ENCODE measurements around the gene GTPBP3. TPM values are rescaled to one million over a fixed set of nuclear protein-coding genes. Genes with fewer than 3 reads are reported as not detected.

The GTPBP3 gene
- total RNA-seq, 1 experiment from 2014 or later, result 53.2 TPM

DNA sequence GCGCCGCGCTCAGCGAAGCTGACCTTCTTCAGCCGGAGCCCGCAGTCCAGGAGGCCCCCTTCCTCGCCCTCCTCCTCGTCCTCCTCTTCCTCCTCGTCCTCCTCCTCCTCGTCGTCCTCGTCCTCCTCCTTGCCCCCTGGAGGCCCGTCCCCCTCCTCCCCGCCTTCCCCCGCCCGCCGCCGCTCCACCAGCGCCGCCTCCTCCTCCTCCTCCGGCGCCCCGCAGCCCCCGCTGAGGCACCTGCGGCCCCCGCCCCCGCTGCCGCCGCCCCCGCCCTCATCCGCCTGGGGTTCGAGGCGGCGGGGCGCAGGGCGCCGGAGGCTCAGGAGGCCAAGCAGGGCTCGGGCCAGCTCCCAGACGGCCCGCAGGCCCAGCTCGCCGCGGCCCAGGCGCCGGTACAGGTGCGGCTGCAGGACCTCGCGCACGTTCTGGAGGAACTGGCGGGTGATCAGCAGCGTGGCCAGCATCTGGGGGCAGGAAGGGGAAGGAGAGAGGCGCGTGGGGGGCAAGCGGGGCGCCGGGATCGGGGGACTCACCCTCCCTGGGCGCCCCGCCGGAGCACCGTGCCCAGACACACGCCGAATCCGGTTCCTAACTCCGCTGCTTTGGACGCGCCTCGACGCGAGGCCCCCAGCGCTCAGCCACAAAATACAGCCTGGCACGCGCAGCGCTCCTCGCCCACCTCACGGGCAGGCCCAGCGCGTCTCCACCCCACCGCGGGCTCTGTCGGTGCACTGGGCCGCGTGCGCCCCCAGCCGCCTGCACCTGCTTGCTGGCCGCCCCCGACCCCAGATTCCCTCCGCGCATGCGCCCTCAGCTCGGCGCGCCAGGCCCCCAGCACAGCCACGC is 8.6 kb upstream of the GTPBP3 start:
- CTCF ChIA-PET, result no interaction called here
- Histone ChIP-seq H3K4me1 (ENCODE audit: insufficient read depth, low read length, poor library complexity, severe bottlenecking) (no peaks in the 10 kb centered on the region), H3K9me3 (ENCODE audit: low read depth, low read length, poor library complexity, severe bottlenecking) (no peaks in the 10 kb centered on the region), H3K27me3 (replicated peaks; ENCODE audit: insufficient read depth, low read depth, low read length, poor library complexity) (no peaks in the 10 kb centered on the region), H3K4me3 (ENCODE audit: low read depth, low read length, poor library complexity, severe bottlenecking) (no peak overlapping the region), H3K36me3 (ENCODE audit: insufficient read depth, low read length, poor library complexity, severe bottlenecking) (peaks cover 18% of the 10 kb centered on the region), H3K27ac (ENCODE audit: low read depth, low read length, poor library complexity, severe bottlenecking) (no peak overlapping the region)
- POLR2A ChIA-PET (ENCODE audit: low non-redundant PET), result no interaction called here
- no peak for DNase-seq (ENCODE audit: low spot score)
- no TSS peak for BruUV-seq (replicated peaks)
- intact Hi-C loops (cut with micrococcal nuclease; ENCODE audit: unreplicated experiment), result no loop called here
- TF ChIP-seq, protein P1, sequence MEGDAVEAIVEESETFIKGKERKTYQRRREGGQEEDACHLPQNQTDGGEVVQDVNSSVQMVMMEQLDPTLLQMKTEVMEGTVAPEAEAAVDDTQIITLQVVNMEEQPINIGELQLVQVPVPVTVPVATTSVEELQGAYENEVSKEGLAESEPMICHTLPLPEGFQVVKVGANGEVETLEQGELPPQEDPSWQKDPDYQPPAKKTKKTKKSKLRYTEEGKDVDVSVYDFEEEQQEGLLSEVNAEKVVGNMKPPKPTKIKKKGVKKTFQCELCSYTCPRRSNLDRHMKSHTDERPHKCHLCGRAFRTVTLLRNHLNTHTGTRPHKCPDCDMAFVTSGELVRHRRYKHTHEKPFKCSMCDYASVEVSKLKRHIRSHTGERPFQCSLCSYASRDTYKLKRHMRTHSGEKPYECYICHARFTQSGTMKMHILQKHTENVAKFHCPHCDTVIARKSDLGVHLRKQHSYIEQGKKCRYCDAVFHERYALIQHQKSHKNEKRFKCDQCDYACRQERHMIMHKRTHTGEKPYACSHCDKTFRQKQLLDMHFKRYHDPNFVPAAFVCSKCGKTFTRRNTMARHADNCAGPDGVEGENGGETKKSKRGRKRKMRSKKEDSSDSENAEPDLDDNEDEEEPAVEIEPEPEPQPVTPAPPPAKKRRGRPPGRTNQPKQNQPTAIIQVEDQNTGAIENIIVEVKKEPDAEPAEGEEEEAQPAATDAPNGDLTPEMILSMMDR (conservative IDR thresholded peaks at IDR 0.05; ENCODE audit: low read depth, low read length), result no peak
- TF ChIP-seq EZH2 (IDR thresholded peaks at IDR 0.05; ENCODE audit: borderline replicate concordance, low read depth, low read length, poor library complexity, severe bottlenecking), result no peak

- no peak overlapping the region for H3K4me3 ChIP-seq (ENCODE audit: low read depth, low read length, poor library complexity, severe bottlenecking)
- ChIA-PET POLR2A (ENCODE audit: low non-redundant PET) (no interaction called here), CTCF (no interaction called here)
- no peak for DNase-seq (ENCODE audit: low spot score)
- no peaks in the 10 kb centered on the region for H3K27me3 ChIP-seq (replicated peaks; ENCODE audit: insufficient read depth, low read depth, low read length, poor library complexity)
- no peaks in the 10 kb centered on the region for H3K4me1 ChIP-seq (ENCODE audit: insufficient read depth, low read length, poor library complexity, severe bottlenecking)
- no peaks in the 10 kb centered on the region for H3K9me3 ChIP-seq (ENCODE audit: low read depth, low read length, poor library complexity, severe bottlenecking)
- intact Hi-C loops (cut with micrococcal nuclease; ENCODE audit: unreplicated experiment), result no loop called here
- no TSS peak for BruUV-seq (replicated peaks)
- H3K36me3 ChIP-seq (ENCODE audit: insufficient read depth, low read length, poor library complexity, severe bottlenecking), result peaks cover 15% of the 10 kb centered on the region
- H3K27ac ChIP-seq (ENCODE audit: low read depth, low read length, poor library complexity, severe bottlenecking), result no peak overlapping the region
- TF ChIP-seq, protein P1 (conservative IDR thresholded peaks at IDR 0.05; ENCODE audit: low read depth, low read length), result no peak
- TF ChIP-seq EZH2 (IDR thresholded peaks at IDR 0.05; ENCODE audit: borderline replicate concordance, low read depth, low read length, poor library complexity, severe bottlenecking), result no peak
Measured at GRCh38 chr19:17329366-17330261, 7.7 kb upstream of the GTPBP3 start.

DNA sequence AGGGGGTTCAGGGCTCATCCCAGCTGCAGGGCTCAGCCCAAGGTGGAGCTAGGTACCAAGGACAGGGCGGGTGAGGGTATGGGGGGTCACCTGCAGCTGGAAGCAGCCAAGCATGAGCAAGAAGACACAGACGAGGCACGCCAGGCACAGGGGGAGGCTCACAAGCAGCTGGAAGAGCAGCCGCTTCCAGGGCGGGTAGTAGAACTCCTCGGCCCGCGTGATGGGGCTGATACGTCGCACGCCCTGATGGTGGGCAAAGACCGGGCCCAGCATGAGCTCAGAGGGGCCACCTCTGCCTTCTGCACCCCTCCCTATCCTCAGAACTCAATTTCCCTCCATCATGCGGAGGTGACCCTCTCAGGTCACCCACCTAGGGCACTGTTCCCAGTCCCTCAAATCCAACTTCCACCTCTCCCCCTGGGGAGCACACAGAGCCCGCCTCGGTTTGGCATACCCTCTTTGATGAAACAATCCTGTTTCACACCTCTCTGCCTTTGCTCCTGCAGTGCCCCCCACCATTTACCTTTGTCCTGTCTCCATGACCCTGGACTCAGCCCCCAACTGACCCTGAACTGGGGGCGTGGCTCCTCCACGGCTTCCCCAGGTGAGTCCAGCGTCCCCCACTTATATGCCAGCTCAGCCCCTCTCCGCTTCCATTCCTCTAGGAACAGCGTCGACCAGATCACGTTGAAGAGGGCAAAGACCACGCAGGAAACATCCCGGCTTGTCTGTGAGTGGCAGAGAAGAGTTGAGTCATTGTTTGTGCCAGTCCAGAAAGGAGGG is 6.9 kb upstream of the GTPBP3 start:
- Histone ChIP-seq H3K36me3 (ENCODE audit: insufficient read depth, low read length, poor library complexity, severe bottlenecking) (peaks cover 13% of the 10 kb centered on the region), H3K9me3 (ENCODE audit: low read depth, low read length, poor library complexity, severe bottlenecking) (no peaks in the 10 kb centered on the region), H3K4me1 (ENCODE audit: insufficient read depth, low read length, poor library complexity, severe bottlenecking) (no peaks in the 10 kb centered on the region), H3K27ac (ENCODE audit: low read depth, low read length, poor library complexity, severe bottlenecking) (no peak overlapping the region), H3K4me3 (ENCODE audit: low read depth, low read length, poor library complexity, severe bottlenecking) (no peak overlapping the region), H3K27me3 (replicated peaks; ENCODE audit: insufficient read depth, low read depth, low read length, poor library complexity) (no peaks in the 10 kb centered on the region)
- intact Hi-C loops (cut with micrococcal nuclease; ENCODE audit: unreplicated experiment), result no loop called here
- TF ChIP-seq EZH2 (IDR thresholded peaks at IDR 0.05; ENCODE audit: borderline replicate concordance, low read depth, low read length, poor library complexity, severe bottlenecking), result no peak
- TF ChIP-seq, protein P1 (conservative IDR thresholded peaks at IDR 0.05; ENCODE audit: low read depth, low read length), result no peak
- DNase-seq (ENCODE audit: low spot score), result no peak
- BruUV-seq (replicated peaks), result no TSS peak
- POLR2A ChIA-PET (ENCODE audit: low non-redundant PET), result no interaction called here
- CTCF ChIA-PET, result no interaction called here

Data from A673 (cell line).